A549 (cell line): ENCODE results near the gene PLIN1. TPM values are rescaled to one million over a fixed set of nuclear protein-coding genes. Genes with fewer than 3 reads are reported as not detected.

Source experiments
- ATAC-seq, 2 experiments: fragments of 200-7000 bp in 1 of 2; fragments of >200 bp in 1 of 2; cut with Nextera tagmentation in 1 of 2; cut with Tn5 transposase in 1 of 2; 3 replicates each; pipeline versions ENCODE4 v1.8.0 to v1.9.1; 2018 to 2020; ENCODE audit warnings: mild to moderate bottlenecking in 1 of 2, moderate library complexity in 1 of 2
- CTCF ChIA-PET: fragments of 300-600 bp; sonication (Branson Sonifier 250); formaldehyde crosslinking; extraction: SDS; loops from one replicate; lab custom pipeline; 2021; ENCODE audit warnings: antibody characterized with exemption, inconsistent platforms; lab: Yijun Ruan, JAX
- POLR2A ChIA-PET: fragments of 350-600 bp; formaldehyde crosslinking; extraction: SDS; loops from one replicate; lab custom pipeline; 2021; ENCODE audit warnings: antibody characterized with exemption, inconsistent platforms; lab: Yijun Ruan, JAX
- DNase-seq, 2 experiments: peaks; one replicate each; pipeline versions ENCODE4 v3.0.0 to v3.0.0-alpha.2; 2011 to 2016; ENCODE audit warnings: low read depth in 1 of 2, low spot score in 1 of 2
- FAIRE-seq: peaks from 2 replicates; lab custom pipeline; 2011; peaks lifted over from hg19 to GRCh38; lab: Jason Lieb, UNC
- H3K27ac ChIP-seq, 2 experiments: fragments of >200 bp; sonication (Bioruptor Twin); formaldehyde crosslinking; 3 replicates each; pipeline ENCODE4 v1.5.1; 2016 to 2017
- H3K4me1 ChIP-seq: fragments of >200 bp; sonication (Bioruptor Twin); formaldehyde crosslinking; 3 replicates; pipeline ENCODE4 v1.6.1; 2016
- H3K4me2 ChIP-seq: fragments of >200 bp; sonication (Bioruptor Twin); formaldehyde crosslinking; 3 replicates; pipeline ENCODE4 v1.6.1; 2016
- H3K4me3 ChIP-seq: fragments of >200 bp; sonication (Bioruptor Twin); formaldehyde crosslinking; 3 replicates; pipeline ENCODE4 v1.5.1; 2016
- H3K9me3 ChIP-seq: fragments of >200 bp; sonication (Bioruptor Twin); formaldehyde crosslinking; 3 replicates; pipeline ENCODE4 v1.6.1; 2016
- BCL3 ChIP-seq: fragments of >200 bp; sonication (Bioruptor Twin); formaldehyde crosslinking; IDR thresholded peaks from 3 replicates; pipeline ENCODE4 v1.6.1; 2016
- EHMT2 ChIP-seq: fragments of 200-600 bp; sonication (generic); IDR thresholded peaks from 2 replicates; pipeline ENCODE4 v1.6.1; 2016; ENCODE audit warnings: antibody characterized with exemption, low read depth, mild to moderate bottlenecking, moderate library complexity
- EP300 ChIP-seq, 2 experiments: fragments of >200 bp; sonication (Bioruptor Twin); formaldehyde crosslinking; IDR thresholded peaks; 2 replicates in 1 of 2; 3 replicates in 1 of 2; pipeline ENCODE4 v1.6.1; 2016 to 2017
- FOSL2 ChIP-seq, 2 experiments: fragments of 450-650 bp in 1 of 2; fragments of >200 bp in 1 of 2; sonication (Bioruptor Twin) in 1 of 2; formaldehyde crosslinking; IDR thresholded peaks; 2 replicates each; pipeline versions ENCODE4 v1.5.0 to v1.6.1; 2016 to 2020; ENCODE audit warnings: mild to moderate bottlenecking in 1 of 2, moderate library complexity in 1 of 2
- HOXB13 ChIP-seq: fragments of 250-450 bp; sonication (Bioruptor Pico); IDR thresholded peaks from 2 replicates; pipeline ENCODE4 v1.5.0; 2020; ENCODE audit warnings: low read depth, mild to moderate bottlenecking, moderate library complexity
- JUNB ChIP-seq: fragments of >200 bp; sonication (Bioruptor Twin); formaldehyde crosslinking; IDR thresholded peaks from 2 replicates; pipeline ENCODE4 v1.6.1; 2016
- KDM1A ChIP-seq: fragments of 200-600 bp; sonication (generic); IDR thresholded peaks from 2 replicates; pipeline ENCODE4 v1.6.1; 2016; ENCODE audit warnings: low read depth, mild to moderate bottlenecking
- KDM5A ChIP-seq: fragments of 200-600 bp; sonication (generic); IDR thresholded peaks from 2 replicates; pipeline ENCODE4 v1.6.1; 2016; ENCODE audit warnings: antibody characterized with exemption, mild to moderate bottlenecking
- MAZ ChIP-seq: fragments of 150-350 bp; IDR thresholded peaks from 2 replicates; pipeline ENCODE4 v1.6.1; 2014; ENCODE audit warnings: antibody characterized with exemption, low read depth, low read length, borderline replicate concordance
- NR3C1 ChIP-seq: fragments of >200 bp; sonication (Bioruptor Twin); formaldehyde crosslinking; IDR thresholded peaks from 3 replicates; pipeline ENCODE4 v1.6.1; 2017
- PHF8 ChIP-seq: fragments of 200-600 bp; sonication (generic); IDR thresholded peaks from 2 replicates; pipeline ENCODE4 v1.6.1; 2016; ENCODE audit warnings: low read depth, mild to moderate bottlenecking, antibody characterized with exemption, moderate library complexity, borderline replicate concordance
- POLR2A ChIP-seq: IDR thresholded peaks from 2 replicates; pipeline ENCODE4 v1.6.1; 2012; ENCODE audit warnings: mild to moderate bottlenecking, low read length
- RAD21 ChIP-seq, 2 experiments: fragments of >200 bp in 1 of 2; sonication (Bioruptor Twin) in 1 of 2; formaldehyde crosslinking in 1 of 2; IDR thresholded peaks in 1 of 2; conservative IDR thresholded peaks in 1 of 2; 2 replicates in 1 of 2; 3 replicates in 1 of 2; pipeline ENCODE4 v1.6.1; 2012 to 2018; ENCODE audit warnings: inconsistent platforms in 1 of 2
- TFCP2L1 ChIP-seq: fragments of 250-450 bp; sonication (Bioruptor Pico); IDR thresholded peaks from 2 replicates; pipeline ENCODE4 v1.5.0; 2021; ENCODE audit warnings: mild to moderate bottlenecking
- WGBS: methylation state at CpG from one replicate; pipeline ENCODE4 v1.1.6; 2017; ENCODE audit errors: missing lambda C conversion rate; 5-methylcytosine and 5-hydroxymethylcytosine counted together
- polyA plus RNA-seq, 4 experiments: library from polyadenylated mRNA; depleted of rRNA in 3 of 4; stranded (reverse); fragments of >200 nt; fragmentation: RNase III in 1 of 4; extraction: RNeasy Plus Mini Kit Qiagen cat#74134 plus additional on column Dnase treatment in 1 of 4; gene quantifications; 2 replicates in 3 of 4; 3 replicates in 1 of 4; pipeline ENCODE4 v1.2.3, GENCODE V29; 2011 to 2017
- TF ChIP-seq, protein P1 (sequence below): fragments of >200 bp; sonication (Bioruptor Twin); formaldehyde crosslinking; IDR thresholded peaks from 3 replicates; pipeline ENCODE4 v1.5.1; 2016
- TF ChIP-seq, protein P2 (sequence below): IDR thresholded peaks from 2 replicates; pipeline ENCODE4 v1.6.1; 2012
- TF ChIP-seq, protein P3 (sequence below): IDR thresholded peaks from 2 replicates; pipeline ENCODE4 v1.6.1; 2012
- TF ChIP-seq, protein P4 (sequence below): fragments of 150-350 bp; IDR thresholded peaks from 2 replicates; pipeline ENCODE4 v1.6.1; 2014; ENCODE audit warnings: low read depth, mild to moderate bottlenecking, low read length

Gene PLIN1
- polyA plus RNA-seq, 2 of the 4 experiments (the other 2 are of a cell fraction): 0.27 to 0.74 TPM

- ChIA-PET CTCF (interaction anchor here (0.8 to 9.4 kb wide), 19 partner anchors 8 to 413 kb away, joined by 3 to 79 read pairs (median 4); no protein-coding TSS in a partner anchor), POLR2A (no interaction called here)
- Histone ChIP-seq H3K4me3 (no peak overlapping the region), H3K4me1 (no peaks in the 10 kb centered on the region), H3K9me3 (no peaks in the 10 kb centered on the region), H3K27ac (no peak overlapping the region), H3K4me2 (no peak overlapping the region)
- DNase-seq (peak; percentile 64 to 76), ATAC-seq (peak; percentile 52 to 93; a peak in 3 of 6 replicates), FAIRE-seq (no peak)
- TF ChIP-seq, protein P1, sequence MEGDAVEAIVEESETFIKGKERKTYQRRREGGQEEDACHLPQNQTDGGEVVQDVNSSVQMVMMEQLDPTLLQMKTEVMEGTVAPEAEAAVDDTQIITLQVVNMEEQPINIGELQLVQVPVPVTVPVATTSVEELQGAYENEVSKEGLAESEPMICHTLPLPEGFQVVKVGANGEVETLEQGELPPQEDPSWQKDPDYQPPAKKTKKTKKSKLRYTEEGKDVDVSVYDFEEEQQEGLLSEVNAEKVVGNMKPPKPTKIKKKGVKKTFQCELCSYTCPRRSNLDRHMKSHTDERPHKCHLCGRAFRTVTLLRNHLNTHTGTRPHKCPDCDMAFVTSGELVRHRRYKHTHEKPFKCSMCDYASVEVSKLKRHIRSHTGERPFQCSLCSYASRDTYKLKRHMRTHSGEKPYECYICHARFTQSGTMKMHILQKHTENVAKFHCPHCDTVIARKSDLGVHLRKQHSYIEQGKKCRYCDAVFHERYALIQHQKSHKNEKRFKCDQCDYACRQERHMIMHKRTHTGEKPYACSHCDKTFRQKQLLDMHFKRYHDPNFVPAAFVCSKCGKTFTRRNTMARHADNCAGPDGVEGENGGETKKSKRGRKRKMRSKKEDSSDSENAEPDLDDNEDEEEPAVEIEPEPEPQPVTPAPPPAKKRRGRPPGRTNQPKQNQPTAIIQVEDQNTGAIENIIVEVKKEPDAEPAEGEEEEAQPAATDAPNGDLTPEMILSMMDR: peak; percentile 50
- no peak for TF ChIP-seq KDM5A
- peak in 1 of 2 experiments; percentile 43; a peak in 2 of 5 replicates for TF ChIP-seq RAD21 (conservative IDR thresholded peaks at IDR 0.05 in 1 of 2, IDR thresholded peaks at IDR 0.05 in 1 of 2)
- 54% methylated on average over 12 of the region's 12 CpGs for WGBS
These were observed 6.0 kb downstream of the PLIN1 start for GRCh38 chr15:89673165-89673512.

DNA sequence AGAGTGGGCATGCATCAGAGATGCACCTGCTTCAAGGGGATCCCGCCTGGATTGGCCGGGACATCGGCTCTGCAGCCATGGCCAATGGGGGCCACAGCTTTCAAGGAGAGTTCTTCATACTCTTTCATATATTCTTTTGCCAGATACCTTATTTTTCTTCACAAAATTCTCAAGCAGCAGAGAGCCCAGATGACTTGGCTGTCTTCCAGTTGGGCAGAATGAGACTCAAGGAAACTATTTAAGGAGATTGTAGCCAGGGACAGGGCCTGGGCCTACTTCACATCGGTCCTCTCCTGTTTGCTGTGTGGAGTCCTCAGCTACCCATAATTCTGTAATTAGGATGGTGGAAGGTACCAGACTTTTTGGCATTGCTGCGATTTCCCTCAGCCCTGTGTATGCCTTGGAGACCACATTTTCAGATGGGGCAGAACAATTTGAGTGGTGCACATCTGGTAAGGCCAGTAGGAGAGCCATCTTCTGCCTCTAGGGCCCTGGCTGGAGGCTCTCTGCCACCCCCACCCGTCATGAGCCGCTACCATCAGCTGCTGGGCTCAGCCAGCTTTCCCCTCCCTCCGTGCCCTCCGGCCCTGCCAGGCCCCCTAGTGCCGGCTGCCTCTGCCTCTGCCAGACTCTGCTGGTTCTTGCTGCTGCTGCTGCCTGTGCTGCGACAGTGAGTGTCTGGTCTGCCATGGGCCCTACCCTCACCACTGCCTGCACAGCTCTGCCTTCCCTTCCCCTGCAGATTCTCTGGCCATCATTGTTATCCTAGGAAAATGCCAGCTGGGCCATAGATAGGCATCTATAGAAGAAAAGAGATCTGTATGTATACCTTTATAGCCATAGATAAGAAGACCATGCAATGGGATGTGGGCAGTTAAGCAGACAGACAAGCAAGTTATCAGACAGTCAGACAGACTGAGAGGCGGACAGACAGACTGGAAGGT, 6.7 kb downstream of the PLIN1 start:
- ChIA-PET CTCF (interaction anchor here (0.8 to 9.4 kb wide), 23 partner anchors 8 to 414 kb away, joined by 3 to 79 read pairs (median 4); no protein-coding TSS in a partner anchor), POLR2A (no interaction called here)
- TF ChIP-seq EHMT2 (no peak), EP300 (IDR thresholded peaks at IDR 0.05) (no peak), BCL3 (no peak), PHF8 (no peak), FOSL2 (IDR thresholded peaks at IDR 0.05) (no peak), FOSL2 (CRISPR knock-in tag; IDR thresholded peaks at IDR 0.05) (no peak), MAZ (no peak)
- no peak for FAIRE-seq
- Histone ChIP-seq H3K4me3 (no peak overlapping the region), H3K9me3 (no peaks in the 10 kb centered on the region), H3K4me1 (no peaks in the 10 kb centered on the region), H3K4me2 (no peak overlapping the region), H3K27ac (no peak overlapping the region)
- ATAC-seq: peak in 1 of 2 experiments; percentile 28; a peak in 3 of 6 replicates
- DNase-seq: no peak
- WGBS: 80% methylated on average over 12 of the region's 12 CpGs

DNA sequence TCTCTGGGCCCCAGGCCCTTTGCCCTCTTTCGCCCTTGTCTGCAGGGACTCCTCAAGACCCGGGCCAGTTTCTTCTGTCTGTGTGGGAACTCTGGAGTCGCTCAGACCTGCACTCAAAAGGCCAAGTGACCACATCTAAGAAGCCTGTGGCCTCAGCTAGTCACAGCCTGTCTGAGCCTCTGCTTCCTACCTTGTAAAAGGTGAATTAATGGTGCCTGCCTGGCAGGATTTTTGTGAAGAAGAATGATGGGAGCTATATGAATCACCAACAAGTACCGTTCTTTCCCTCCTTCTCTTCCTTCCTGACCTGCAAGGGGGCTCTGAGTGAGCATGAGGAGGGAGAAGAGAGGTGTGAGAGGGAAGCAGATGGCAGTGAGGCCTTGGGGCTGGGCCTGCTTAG, 7.5 kb downstream of the PLIN1 start:
- no peak for ATAC-seq
- Histone ChIP-seq H3K4me2 (no peak overlapping the region), H3K9me3 (no peaks in the 10 kb centered on the region), H3K4me1 (no peaks in the 10 kb centered on the region), H3K4me3 (no peak overlapping the region), H3K27ac (no peak overlapping the region)
- ChIA-PET CTCF (interaction anchor here (0.9 to 9.4 kb wide), 14 partner anchors 10 to 313 kb away, joined by 3 to 79 read pairs (median 3); no protein-coding TSS in a partner anchor), POLR2A (no interaction called here)
- FAIRE-seq: no peak
- TF ChIP-seq KDM1A (no peak), POLR2A (no peak), NR3C1 (no peak), HOXB13 (CRISPR knock-in tag) (no peak), RAD21 (conservative IDR thresholded peaks at IDR 0.05 in 1 of 2, IDR thresholded peaks at IDR 0.05 in 1 of 2) (no peak), TFCP2L1 (CRISPR knock-in tag) (no peak), JUNB (no peak)
- TF ChIP-seq, protein P2, sequence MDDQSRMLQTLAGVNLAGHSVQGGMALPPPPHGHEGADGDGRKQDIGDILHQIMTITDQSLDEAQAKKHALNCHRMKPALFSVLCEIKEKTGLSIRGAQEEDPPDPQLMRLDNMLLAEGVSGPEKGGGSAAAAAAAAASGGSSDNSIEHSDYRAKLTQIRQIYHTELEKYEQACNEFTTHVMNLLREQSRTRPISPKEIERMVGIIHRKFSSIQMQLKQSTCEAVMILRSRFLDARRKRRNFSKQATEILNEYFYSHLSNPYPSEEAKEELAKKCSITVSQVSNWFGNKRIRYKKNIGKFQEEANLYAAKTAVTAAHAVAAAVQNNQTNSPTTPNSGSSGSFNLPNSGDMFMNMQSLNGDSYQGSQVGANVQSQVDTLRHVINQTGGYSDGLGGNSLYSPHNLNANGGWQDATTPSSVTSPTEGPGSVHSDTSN: no peak
- TF ChIP-seq, protein P3, sequence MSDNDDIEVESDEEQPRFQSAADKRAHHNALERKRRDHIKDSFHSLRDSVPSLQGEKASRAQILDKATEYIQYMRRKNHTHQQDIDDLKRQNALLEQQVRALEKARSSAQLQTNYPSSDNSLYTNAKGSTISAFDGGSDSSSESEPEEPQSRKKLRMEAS: no peak
- TF ChIP-seq, protein P4, sequence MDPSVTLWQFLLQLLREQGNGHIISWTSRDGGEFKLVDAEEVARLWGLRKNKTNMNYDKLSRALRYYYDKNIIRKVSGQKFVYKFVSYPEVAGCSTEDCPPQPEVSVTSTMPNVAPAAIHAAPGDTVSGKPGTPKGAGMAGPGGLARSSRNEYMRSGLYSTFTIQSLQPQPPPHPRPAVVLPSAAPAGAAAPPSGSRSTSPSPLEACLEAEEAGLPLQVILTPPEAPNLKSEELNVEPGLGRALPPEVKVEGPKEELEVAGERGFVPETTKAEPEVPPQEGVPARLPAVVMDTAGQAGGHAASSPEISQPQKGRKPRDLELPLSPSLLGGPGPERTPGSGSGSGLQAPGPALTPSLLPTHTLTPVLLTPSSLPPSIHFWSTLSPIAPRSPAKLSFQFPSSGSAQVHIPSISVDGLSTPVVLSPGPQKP: no peak
- WGBS: 27% methylated on average over 4 of the region's 4 CpGs
- DNase-seq: no peak
